Heart right ventricle (tissue), 16 donors: ENCODE measurements around the gene HSH2D. TPM values are rescaled to one million over a fixed set of nuclear protein-coding genes. Genes with fewer than 3 reads are reported as not detected.

ENCODE experiments used
- ATAC-seq, 8 donors: fragments of 200-7000 bp; cut with Tn5 transposase; one replicate each; pipeline ENCODE4 v1.9.1; 2020; ENCODE audit warnings: mild to moderate bottlenecking in 8 of 8, moderate library complexity in 8 of 8, moderate number of reproducible peaks in 1 of 8
- DNase-seq, 2 donors: peaks; one replicate each; pipeline ENCODE4 v3.0.0-alpha.2; 2020
- H3K27ac ChIP-seq, 10 donors: fragments of 200-600 bp; sonication (generic) in 2 of 10; one replicate each; pipeline versions ENCODE4 v1.5.0 to v1.8.0; 2020 to 2022; ENCODE audit warnings: mild to moderate bottlenecking in 3 of 10
- H3K27me3 ChIP-seq, 7 donors: fragments of 200-600 bp; one replicate each; pipeline ENCODE4 v1.8.0; 2021 to 2022; ENCODE audit warnings: mild to moderate bottlenecking in 2 of 7
- H3K36me3 ChIP-seq, 9 donors: fragments of 200-600 bp; sonication (generic) in 1 of 9; one replicate each; pipeline versions ENCODE4 v1.5.0 to v1.8.0; 2020 to 2022; ENCODE audit warnings: mild to moderate bottlenecking in 2 of 9
- H3K4me1 ChIP-seq, 9 donors: fragments of 200-600 bp; sonication (generic) in 1 of 9; one replicate each; pipeline versions ENCODE4 v1.5.0 to v1.8.0; 2020 to 2022; ENCODE audit warnings: mild to moderate bottlenecking in 4 of 9
- H3K4me3 ChIP-seq, 10 donors: fragments of 200-600 bp; sonication (generic) in 2 of 10; one replicate each; pipeline versions ENCODE4 v1.5.0 to v1.8.0; 2020 to 2022; ENCODE audit warnings: mild to moderate bottlenecking in 7 of 10, moderate library complexity in 2 of 10
- H3K9me3 ChIP-seq, 11 donors: fragments of 200-600 bp in 10 of 11; sonication (generic) in 2 of 11; one replicate each; pipeline versions ENCODE4 v1.5.0 to v1.8.0; 2013 to 2022; ENCODE audit warnings: mild to moderate bottlenecking in 2 of 11, control low read depth in 1 of 11, moderate library complexity in 1 of 11
- CTCF ChIP-seq, 9 donors: fragments of 200-600 bp; sonication (generic) in 2 of 9; IDR thresholded peaks; one replicate each; pipeline versions ENCODE4 v1.5.0 to v1.8.0; 2021 to 2022; ENCODE audit warnings: antibody characterized with exemption in 9 of 9, mild to moderate bottlenecking in 5 of 9, moderate library complexity in 1 of 9
- whole genome bisulfite sequencing, 2 donors: extraction: QIAGEN DNeasy Blood & Tissue Kit; methylation state at CpG; one replicate each; pipeline ENCODE4 v1.1.7; 2013; ENCODE audit warnings: inconsistent platforms in 1 of 2; 5-methylcytosine and 5-hydroxymethylcytosine counted together
- intact Hi-C, 10 donors: fragments of 100-400 bp; cut with DNase I; formaldehyde crosslinking; loops; one replicate each; pipeline versions ENCODE4 v1.11.1 to v1.14.2; 2022
- polyA plus RNA-seq, 2 donors: library from polyadenylated mRNA; stranded (reverse); fragments of 200-250 nt; gene quantifications; one replicate each; pipeline ENCODE4 v1.2.3, GENCODE V29; 2013
- total RNA-seq, 10 donors: library from RNA; stranded (reverse); fragmentation: NEBNext Ultra II Directional in 3 of 10; extraction: Animal tissue kit (Norgen Biotek cat#: 25700) in 3 of 10; gene quantifications; one replicate each; pipeline versions ENCODE4 v1.2.1 to v1.2.4, GENCODE V29; 2021 to 2023
- donor health status: Arrhythmogenic right ventricular cardiomyopathy.
- donor health status: ischemic (EF 13 %, LVEDD 7.1; RV severe dilation, severe dysfunction).
- donor health status: healthy with polysubstance abuse.
- donor health status: DM: no; HTN: yes; CAD: no.
- donor health status: DM: no; HTN: no; CAD: no.
- donor health status: ischemic (EF 25% LVEDD 6.9; RV normal size, moderate dysfunction).
- donor health status: ischemic (EF 25% LVEDD 5.7; RV mildly dilated, moderate dysfunction).
- donor health status: healthy.
- donor health status: DM: yes; HTN: yes; CAD: no.
- donor health status: Ischemic cardiomyopathy.
- donor health status: ischemic (EF 35%, LVEDD 5.7; RV mildly dilated, moderate dysfunction).
- donor health status: nonischemic (EF 11% LVEDD 7.7; RV severe dilation, severe dysfunction).
- donor health status: DM: yes; HTN: yes; CAD: no.
- donor health status: PGD.
- donor health status: ischemic (EF 29% LVEDD 5.4; RV normal size, mild dysfunction).
- donor health status: nonischemic (EF 23%, LVEDD 6.1; RV moderate dilation, normal function).

HSH2D gene
- total and polyA plus RNA-seq, 12 donors: 0.16 to 2.0 (median 0.51) TPM; not detected in 2

- TF ChIP-seq CTCF (IDR thresholded peaks at IDR 0.05): no peak
- no peak for ATAC-seq
- Histone ChIP-seq H3K36me3 (no peaks in the 10 kb centered on the region), H3K9me3 (no peaks in the 10 kb centered on the region), H3K4me1 (peaks cover 0 to 10% (median 0%) of the 10 kb centered on the region in 9 donors), H3K27me3 (no peaks in the 10 kb centered on the region), H3K4me3 (no peak overlapping the region), H3K27ac (no peak overlapping the region)
- no peak for DNase-seq
- intact Hi-C loops: no loop called here
- 81 to 82% methylated on average over 13 of the region's 13 CpGs for WGBS, 2 donors
These were observed 20.9 kb downstream of the HSH2D start for GRCh38 chr19:16164222-16164890.

- Histone ChIP-seq H3K36me3 (no peaks in the 10 kb centered on the region), H3K4me3 (no peak overlapping the region), H3K9me3 (no peaks in the 10 kb centered on the region), H3K4me1 (peaks cover 0 to 10% (median 0%) of the 10 kb centered on the region in 9 donors), H3K27ac (no peak overlapping the region), H3K27me3 (peaks cover 0 to 3% (median 0%) of the 10 kb centered on the region in 7 donors)
- no peak for TF ChIP-seq CTCF (IDR thresholded peaks at IDR 0.05)
- WGBS, 2 donors: 96 to 98% methylated on average over 1 of the region's 1 CpG
- ATAC-seq (no peak), DNase-seq (no peak)
- intact Hi-C loops: no loop called here
These were observed 22.9 kb downstream of the HSH2D start for GRCh38 chr19:16166417-16166816.

GRCh38 chr19:16167055-16167454 lies 23.6 kb downstream of the HSH2D start:
- H3K9me3 ChIP-seq: no peaks in the 10 kb centered on the region
- WGBS, 2 donors: 90 to 91% methylated on average over 5 of the region's 5 CpGs
- intact Hi-C loops: no loop called here
- no peak for TF ChIP-seq CTCF (IDR thresholded peaks at IDR 0.05)
- DNase-seq: no peak
- no peak overlapping the region for H3K27ac ChIP-seq
- peaks cover 0 to 3% (median 0%) of the 10 kb centered on the region in 7 donors for H3K27me3 ChIP-seq
- H3K36me3 ChIP-seq: no peaks in the 10 kb centered on the region
- peaks cover 0 to 10% (median 0%) of the 10 kb centered on the region in 9 donors for H3K4me1 ChIP-seq
- H3K4me3 ChIP-seq: no peak overlapping the region
- no peak for ATAC-seq

GRCh38 chr19:16168465-16169081 lies 25.1 kb downstream of the HSH2D start:
- Histone ChIP-seq H3K27me3 (peaks cover 0 to 8% (median 0%) of the 10 kb centered on the region in 7 donors), H3K4me1 (peaks cover 0 to 10% (median 0%) of the 10 kb centered on the region in 9 donors), H3K27ac (no peak overlapping the region), H3K36me3 (no peaks in the 10 kb centered on the region), H3K9me3 (no peaks in the 10 kb centered on the region), H3K4me3 (no peak overlapping the region)
- intact Hi-C loops: no loop called here
- ATAC-seq (no peak), DNase-seq (no peak)
- no peak for TF ChIP-seq CTCF (IDR thresholded peaks at IDR 0.05)
- WGBS, 2 donors: 50 to 54% methylated on average over 2 of the region's 2 CpGs
